OCI-M1 (cell line): ENCODE data around the gene MEGF9.

ENCODE experiments used
- DNase-seq: peaks from one replicate; lab custom pipeline; 2025; lab: John Stamatoyannopoulos, UW

The MEGF9 gene

DNA sequence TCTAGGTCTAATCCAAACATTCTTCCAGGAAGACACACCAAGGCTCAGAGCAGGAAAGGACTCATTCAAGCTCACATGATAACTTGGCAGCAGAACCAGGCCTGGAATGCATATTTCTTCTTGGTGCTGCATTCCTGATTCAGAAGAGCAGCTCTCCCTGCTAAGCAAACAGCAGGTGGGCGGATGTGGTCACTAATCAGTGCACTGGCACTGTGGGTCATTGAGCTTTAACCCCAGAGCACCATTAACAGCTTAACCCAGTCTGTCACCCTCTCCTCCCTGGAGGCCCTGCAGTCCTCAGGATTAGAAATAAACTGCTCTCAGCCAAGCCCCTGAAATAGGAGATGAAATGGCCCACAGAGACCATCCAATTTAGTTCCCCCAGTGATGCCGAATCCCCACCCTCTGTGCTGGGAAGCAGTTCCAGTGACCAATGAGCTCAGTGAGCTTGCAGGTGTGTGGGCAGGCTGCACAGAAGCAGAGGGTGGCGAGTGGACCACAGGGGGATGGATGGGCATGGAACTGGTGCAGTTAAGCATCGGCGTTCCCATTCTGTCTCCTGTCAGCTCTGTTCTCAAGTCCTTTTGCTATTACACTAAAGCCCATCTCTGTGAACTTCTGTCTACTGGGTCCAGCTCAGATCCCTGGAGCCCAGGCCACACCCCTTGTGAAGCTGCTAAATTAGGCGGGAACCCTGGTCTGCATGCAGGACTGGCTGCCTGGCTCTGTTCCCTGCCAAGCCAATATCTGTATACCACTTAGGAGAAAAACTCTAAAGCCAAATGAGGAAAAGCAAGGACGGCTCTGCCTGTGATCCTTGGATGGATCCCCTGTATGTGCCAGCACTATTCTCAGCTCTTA lies 16.6 kb upstream of the MEGF9 start:
- DNase-seq = no peak

DNA sequence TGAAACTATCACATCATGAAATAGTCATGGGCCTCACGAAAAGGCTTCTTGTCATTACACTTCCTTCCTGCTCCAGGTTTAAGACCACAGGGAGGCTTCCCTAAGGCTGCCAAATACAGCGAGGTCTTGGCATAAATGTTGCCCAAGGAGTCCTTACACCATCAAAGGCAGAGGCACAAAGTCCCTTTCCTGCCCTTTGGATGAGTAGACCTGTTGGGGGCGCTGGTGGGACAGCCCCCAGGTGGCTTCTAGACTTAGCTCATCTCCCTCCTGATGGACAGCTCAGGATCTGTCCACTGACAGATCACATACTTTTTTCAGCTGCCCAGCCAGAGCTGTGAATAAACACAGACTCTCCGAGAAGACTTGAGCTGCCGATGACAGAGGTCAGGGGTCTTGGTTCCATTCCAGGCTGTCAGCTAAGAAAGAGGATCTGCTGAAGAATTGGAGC lies 15.5 kb upstream of the MEGF9 start:
- peak; percentile 30 for DNase-seq

DNA sequence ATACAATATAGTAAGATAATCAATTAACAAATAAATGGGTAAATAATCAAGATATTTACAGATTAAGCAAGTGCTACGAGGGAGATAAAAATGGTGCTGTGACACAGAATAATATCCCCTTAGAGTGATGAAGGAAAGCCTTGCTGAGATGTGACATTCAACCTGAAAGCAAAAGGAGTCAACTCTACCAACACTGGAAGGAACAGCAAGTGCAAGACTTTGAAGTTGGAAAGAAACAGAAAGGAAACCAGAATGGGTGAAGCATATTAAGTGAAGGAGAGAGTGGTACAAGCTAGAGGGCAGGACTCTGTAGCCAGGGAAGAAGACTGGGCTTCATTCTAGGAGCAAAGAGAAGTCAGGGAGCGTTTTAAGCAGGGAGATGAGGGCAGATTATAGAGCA lies 12.2 kb upstream of the MEGF9 start:
- no peak for DNase-seq

DNA sequence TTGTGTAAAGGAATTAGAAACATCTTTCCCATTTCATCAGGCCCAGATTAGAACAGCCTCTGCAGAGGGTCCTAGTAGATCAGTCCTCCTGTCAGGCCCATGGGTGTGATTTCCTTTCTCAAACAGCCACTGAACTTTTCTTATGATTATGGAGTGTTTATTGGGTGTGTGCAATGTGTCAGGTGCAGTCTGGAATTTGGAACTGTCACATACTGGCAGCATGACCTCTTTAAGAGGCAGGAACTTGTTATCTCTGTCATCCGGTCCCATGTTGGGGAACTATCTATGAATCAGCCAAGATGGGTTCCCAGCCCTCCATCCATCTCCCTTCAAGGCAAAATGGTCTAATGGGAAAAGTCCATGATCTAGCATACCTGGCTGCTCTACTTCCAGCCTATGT lies 11.6 kb upstream of the MEGF9 start:
- no peak for DNase-seq

DNA sequence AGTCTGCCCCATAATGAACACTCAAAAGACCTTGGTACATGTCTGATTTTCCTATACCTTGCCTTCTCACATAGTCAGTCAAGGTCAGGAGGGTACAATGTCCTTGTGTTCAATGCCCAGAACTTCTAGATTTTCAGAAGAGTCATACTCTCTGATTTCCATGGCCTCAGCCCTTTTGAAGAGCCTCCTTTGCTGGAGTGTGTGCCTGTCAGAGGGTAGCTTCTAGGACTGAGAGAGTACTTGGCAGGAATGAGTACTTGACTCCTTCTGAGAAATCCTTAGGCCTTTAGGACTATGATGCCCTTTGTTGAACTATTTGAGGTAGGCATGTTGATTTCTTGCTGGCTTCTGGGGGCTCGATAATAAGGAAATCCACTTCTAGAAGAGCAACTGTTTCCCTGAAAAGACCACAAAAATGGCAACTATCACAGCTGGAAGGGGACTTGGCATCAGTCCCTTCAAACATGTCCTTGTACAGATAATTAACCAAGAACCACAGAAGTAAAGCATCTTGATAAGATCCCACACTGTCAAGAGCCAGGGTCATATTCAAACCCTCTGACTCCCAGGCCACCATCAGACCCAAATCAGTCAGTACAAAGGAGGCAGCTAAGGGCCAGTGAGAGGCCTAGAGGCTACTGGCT lies 10.6 kb upstream of the MEGF9 start:
- DNase-seq = peak; percentile 66

DNA sequence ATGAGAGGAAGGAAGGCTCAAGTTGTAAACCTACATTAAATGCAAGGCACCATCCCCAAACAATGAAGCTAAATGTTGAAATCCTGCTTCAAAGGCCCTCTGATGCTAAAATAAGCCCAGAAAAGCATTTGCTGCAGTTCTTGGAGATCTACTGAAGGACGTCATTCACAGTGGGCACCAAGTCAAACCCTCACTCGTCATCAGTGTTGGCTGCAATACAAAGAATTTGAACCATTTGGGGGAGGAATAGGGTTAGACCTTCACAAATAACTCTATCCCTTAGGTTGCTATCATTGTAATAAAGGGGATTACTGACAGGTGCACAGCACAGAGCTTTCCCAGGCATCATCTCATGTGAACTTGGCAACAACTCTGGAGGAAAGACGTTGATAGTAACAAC lies 9.3 kb upstream of the MEGF9 start:
- no peak for DNase-seq

DNA sequence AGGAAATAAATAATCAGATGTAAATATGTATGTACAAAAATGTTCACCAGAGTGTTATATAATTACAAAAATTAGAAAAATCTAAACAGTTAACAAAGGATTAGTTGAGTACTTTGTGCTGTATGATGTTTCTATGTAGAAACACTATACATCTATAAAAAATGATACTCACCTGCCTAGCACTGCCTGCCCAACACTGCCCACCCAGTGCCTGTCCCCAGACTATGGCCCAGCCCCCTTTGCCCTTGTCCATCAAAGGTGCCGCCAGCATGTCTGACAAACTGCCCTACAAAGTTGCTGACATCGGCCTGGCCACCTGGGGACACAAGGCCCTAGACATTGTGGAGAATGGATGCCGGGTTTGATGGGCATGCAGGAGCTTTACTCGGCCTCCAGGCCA lies 6.1 kb upstream of the MEGF9 start:
- DNase-seq = no peak

DNA sequence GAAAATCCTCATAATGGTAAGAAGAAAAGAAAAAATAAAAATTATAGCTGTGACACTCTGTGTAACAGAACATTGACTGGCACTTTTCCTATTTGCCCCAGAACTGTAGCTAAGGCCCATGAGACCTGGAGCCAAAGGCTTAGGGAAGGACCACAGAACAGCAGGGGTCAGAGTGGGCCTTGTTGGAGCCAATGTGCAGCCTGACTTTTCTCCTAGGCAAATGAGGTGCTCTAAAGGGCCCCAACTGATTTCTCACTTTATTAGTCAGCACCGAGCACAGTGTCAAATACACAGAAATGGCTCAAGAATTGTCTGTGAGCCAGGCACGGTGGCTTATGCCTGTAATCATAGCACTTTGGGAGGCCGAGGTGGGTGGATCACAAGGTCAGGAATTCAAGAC lies 4.0 kb upstream of the MEGF9 start:
- no peak for DNase-seq

DNA sequence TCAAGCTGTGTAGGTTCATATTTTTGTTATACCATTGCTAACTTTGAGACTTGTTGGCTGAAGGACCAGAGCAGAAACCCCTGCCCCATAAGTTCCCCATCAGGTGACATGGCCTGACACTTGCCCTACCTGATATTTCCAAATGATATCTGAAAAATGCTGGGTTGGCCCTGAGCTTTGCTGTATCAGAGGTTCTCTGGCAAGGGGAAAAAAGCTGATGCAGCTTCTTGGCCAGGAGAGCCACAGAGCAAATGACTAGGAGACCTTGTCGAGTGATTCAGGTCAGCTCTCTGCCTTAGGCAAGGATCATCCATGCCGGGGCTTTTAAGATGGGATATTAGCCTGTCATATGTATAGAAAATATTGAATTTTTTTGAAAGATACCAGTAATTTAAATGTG lies 2.9 kb upstream of the MEGF9 start:
- no peak for DNase-seq

DNA sequence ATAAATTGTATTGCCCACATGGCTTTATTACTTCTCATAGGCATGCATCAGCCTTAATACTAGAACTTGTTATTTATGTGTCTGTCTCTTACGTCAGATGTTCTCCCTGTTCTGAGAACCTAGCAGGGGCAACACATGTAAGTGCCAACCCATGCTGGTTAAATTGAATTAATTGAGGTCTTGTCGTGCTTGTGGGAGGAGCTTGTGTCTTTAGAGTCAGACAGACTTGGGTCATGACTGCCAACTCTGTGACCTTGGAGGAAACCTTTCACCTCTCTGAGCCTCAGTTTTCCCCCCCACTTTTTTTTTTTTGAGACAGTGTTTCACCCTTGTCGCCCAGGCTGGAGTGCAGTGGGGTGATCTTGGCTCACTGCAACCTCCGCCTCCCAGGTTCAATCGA lies 2.2 kb upstream of the MEGF9 start:
- DNase-seq = no peak

DNA sequence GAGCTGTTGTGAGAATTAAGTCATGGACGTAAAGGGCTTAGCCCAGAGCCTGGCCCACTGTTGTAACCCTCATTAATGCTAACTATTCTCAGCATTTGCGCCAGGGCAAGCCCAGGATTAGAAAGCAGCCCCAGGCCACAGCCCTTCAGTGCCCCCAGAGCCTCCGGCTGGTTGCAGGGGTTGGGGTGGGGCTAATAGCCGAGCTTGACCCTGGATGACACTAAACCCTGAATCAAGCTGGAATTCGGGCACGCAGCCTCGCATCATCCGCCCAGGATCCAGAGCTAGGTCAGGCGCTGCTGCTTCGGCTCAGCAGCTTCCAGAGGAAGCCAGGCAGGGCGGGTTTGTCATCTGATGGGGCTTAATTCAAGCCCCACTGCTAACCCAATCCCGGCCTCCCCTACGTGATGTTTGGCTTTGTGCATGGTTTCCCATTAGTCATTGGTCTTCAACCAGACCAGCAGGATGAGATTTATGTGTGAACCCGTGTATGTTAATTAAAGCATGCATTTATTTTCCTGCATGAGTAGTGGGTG lies 1.2 kb upstream of the MEGF9 start:
- DNase-seq = no peak

DNA sequence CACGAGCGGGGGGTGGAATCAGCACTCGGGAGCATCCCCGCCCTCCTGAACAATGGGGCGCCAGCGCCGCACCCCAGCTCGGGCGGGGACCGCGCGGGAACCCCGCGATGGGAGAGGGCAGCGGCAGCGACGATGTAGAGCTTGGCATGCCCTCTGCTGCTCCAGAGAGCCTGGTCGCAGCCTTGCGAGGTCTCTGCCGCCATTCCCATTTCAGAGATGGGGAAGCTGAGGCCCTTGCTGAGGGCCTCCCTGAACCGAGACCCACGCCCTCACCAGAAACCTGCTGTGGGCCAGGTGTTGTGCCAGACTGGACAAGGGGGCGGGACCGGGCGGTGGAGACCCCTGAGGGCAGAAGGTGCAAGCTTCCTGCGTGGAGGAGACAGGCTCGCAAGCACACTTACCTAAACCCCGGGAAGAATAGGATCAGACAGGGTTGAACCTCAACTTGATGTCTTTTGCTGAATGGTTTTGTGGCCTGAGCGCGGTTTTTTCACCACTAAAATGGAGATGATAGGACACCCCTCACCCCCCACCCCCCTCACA lies 647 bp upstream of the MEGF9 start:
- no peak for DNase-seq

DNA sequence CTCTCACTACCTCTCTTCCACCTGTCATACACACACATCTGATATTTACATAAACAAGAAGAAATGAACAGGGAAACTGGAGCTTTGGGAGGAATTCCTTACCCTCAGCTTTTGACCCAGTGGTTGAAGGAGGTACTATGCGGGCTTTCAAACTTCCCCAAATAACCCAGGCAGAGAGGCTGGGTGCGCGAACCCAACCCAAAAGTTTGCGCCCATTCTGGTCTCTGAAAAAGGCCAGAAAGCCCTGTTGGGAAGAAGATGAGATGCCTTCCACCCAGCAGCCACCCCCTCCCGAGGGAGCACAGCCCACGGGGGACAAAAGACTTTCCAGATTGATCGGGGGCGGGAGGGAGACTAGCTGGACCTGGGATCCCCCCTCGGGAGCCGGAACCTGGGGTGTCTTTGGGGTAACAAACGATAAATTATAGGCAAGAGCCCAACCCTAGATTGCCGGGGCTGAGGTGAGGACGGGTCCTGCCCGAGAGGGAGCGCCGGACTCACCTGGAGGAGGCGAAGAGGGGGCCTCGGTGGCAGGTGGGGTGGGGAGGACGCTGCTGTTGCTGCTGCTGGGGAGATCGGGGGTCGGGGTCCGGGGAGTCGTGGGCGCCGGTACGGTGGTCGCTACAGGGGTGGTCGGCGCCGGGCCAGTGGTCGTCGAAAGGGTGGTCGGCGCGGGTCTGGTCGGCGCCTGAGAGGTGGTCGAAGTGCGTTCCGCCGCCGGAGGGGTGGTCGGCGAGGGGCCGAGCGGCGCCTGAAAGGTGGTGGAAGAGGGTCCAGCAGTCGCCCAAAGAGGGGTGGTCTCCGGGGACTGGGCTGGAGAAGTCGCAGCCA lies 798 bp downstream of the MEGF9 start:
- peak; percentile 57 for DNase-seq

DNA sequence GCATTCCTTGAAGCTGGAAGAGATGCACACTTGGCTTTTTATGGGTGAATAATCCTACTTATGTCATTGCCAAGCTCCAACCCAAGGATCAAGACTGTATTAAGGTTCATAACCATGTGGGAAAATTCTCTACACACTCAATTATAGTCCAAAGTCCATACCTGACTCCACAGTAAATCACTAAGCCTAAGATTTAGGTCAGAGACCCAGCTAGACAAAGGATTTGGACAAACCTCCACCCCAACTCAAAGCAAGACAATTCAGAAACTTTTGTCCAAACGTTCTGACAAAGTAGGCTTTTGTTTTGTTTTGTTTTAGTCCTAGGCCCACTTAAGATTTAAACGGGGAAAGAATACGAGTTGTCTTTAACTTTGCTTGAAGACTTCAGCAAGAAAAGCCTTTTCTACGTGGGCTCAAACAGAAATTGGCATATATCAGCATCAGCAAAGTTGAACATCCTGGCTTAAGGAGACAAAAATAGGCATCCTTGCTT lies 1.7 kb downstream of the MEGF9 start:
- peak; percentile 34 for DNase-seq

DNA sequence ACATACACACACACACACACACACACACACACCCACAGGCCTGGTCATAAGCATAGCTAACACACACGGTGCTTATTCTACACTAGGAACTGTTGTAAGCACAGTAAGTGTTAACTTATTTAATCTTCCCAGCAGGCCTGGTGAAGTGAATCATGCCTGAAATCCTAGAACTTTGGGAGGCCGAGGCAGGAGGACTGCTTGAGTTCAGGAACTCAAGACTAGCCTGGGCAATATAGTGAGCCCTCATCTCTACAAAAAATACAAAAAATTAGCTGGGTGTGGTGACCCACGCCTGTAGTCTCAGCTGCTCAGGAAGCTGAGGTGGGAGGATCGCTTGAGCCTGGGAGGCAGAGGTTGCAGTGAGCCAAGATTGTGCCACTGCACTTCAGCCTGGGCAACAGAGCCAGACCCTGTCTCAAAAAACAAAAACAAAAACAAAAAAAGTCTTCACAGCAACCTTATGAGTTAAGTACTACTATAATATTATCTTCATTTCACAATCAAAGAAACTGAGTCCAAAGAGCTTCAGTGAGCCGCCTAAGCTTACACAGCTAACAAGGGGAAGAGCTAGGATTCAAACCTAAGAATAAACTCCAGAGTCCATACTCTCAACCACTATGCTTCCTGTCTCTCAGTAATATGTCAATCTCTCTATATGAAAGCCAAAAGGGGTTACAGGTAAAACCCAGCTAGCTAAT lies 2.3 kb downstream of the MEGF9 start:
- DNase-seq = peak; percentile 57

DNA sequence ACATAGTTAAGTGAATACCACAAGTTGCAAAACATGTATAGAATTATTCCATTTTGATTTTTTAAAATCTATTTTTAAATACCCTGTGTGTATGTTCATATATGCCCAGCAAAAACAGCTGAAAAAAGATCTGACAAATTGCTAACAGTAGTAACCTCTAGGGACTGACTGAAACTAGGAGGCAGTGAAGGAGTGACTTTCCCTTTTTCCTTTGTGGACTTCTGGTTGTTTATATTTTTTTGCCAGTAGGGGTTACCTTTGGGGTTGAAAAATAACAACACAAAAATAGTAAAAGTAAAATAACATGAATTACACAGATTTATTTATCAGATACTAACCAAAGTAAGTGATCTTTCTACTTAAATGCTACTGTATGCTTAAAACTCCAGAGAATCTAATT lies 2.9 kb downstream of the MEGF9 start:
- DNase-seq = peak; percentile 63

DNA sequence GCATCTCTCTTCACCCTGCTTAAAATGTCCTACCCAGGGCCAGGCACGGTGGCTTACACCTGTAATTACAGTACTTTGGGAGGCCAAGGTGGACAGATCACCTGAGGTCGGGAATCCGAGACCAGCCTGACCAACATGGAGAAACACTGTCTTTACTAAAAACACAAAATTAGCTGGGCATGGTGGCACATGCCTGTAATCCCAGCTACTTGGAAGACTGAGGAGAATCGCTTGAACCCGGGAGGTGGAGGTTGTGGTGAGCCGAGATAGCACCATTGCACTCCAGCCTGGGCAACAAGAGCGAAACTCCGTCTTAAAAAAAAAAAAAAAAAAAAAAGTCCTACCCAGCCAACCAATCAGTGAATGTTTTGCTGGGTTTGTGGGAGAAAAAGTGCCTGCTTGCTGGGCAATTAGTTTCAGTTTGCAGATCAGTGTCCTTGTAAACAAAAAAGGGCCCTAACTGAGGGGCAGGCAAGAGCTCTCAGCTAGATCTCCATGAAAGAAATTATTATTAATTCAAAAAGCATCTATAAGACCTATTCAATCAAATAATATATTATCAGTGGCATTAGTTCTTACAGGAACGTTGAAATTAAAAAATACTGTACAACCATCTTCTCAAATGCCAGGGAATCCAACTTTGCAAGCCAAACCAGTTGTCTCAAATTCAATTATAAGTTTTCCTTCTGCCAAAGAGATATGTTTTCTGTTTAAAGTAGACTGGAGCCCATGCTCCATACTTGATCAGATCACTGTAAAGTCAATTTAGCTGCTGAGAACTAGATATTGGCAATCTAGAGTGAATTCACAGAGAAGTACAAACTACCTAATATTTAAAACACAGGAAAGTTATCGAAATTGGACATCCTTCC lies 3.9 kb downstream of the MEGF9 start:
- peak; percentile 91 for DNase-seq

DNA sequence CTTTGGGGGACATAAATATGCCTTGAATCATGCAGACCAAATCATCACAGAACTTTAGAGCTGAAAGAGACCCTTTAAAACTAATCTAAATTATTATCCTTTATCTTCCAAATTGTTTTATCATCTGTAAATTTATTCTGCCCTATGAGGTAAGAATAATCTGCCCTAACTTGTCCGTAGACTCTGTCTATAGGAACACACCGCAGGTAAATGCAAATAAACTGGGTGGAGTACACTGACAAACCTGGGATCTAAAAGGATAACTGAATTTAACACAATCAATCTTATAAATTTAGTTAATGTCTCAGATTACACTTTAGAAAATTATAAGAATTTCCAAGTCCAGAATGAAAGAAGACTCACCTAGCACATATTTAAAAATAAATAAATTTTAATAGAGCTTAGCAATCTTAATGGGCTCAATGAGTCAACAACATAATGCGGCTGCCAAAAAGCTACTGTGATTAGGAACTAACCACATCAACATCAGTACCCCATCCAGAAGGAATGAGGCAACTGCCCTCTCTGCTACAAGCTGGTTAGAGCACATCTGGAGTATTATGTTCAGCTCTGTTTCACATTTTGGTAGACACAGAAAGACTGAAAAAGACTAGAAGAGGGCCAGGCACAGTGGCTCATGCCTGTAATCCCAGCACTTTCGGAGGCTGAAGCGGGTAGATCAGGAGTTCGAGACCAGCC lies 5.6 kb downstream of the MEGF9 start:
- no peak for DNase-seq

DNA sequence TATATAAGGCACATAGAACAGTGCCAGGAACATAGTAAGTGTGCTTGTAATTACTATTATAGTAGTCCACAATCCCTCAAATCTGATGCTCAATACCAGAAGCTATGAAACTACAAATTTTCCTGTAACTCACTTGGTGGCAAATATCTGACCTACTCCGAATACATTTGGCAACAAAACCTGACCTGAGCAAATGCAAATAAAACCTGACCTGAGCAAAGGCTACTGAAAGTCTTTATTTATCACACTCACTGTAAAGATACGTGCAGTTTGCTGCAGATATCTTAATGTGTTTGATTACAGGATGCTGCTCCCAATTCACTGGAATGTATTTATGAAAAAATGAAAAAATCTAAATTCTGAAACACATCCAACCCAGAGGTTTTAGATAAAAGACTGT lies 7.1 kb downstream of the MEGF9 start:
- DNase-seq = no peak

DNA sequence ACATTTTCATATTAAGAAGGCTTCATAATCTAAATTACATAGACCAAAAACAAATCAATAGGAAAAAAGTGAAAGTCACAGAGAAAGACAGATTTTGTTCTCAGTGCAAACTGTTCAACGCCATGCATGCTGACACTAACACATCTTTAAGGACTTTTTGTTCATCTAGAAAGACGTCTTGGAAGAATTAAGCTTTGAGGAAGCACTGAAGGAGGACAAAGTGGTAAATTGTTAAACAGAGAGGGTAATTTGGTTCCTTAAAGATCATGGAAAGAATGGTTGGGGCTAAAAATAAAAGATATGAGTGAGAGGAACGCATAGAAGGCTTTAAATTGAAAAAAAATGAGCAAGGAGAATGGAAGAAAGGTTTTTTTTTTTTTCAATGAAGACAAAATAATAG lies 9.1 kb downstream of the MEGF9 start:
- no peak for DNase-seq
